Keratinocyte (primary cell): ENCODE measurements around the gene DCAKD. TPM values are rescaled to one million over a fixed set of nuclear protein-coding genes. Genes with fewer than 3 reads are reported as not detected.

Source experiments
- DNase-seq: peaks from one replicate; pipeline ENCODE4 v3.0.0-alpha.2; 2011; ENCODE audit warnings: low read depth, missing footprints, low spot score
- FAIRE-seq: peaks from 2 replicates; lab custom pipeline; 2011; peaks lifted over from hg19 to GRCh38; lab: Jason Lieb, UNC
- H2AFZ ChIP-seq: 2 replicates; pipeline ENCODE4 v1.6.0; 2012; ENCODE audit warnings: low read length, control low read depth, inconsistent platforms; ENCODE audit not compliant: control insufficient read depth
- H3K27ac ChIP-seq: 2 replicates; pipeline ENCODE4 v1.5.1; 2011; ENCODE audit warnings: low read length; ENCODE audit not compliant: control insufficient read depth, insufficient read depth
- H3K27me3 ChIP-seq: 3 replicates; pipeline ENCODE4 v1.6.0; 2011; ENCODE audit warnings: low read length; ENCODE audit not compliant: control insufficient read depth, insufficient read depth; ENCODE audit errors: extremely low read depth
- H3K36me3 ChIP-seq, 2 experiments: 2 replicates in 1 of 2; 3 replicates in 1 of 2; pipeline ENCODE4 v1.5.1; 2011; ENCODE audit warnings: low read length in 2 of 2, mild to moderate bottlenecking in 1 of 2; ENCODE audit not compliant: control insufficient read depth in 2 of 2, insufficient read depth in 2 of 2; ENCODE audit errors: extremely low read depth in 1 of 2
- H3K4me1 ChIP-seq: 3 replicates; pipeline ENCODE4 v1.5.1; 2011; ENCODE audit warnings: low read length; ENCODE audit not compliant: control insufficient read depth, insufficient read depth; ENCODE audit errors: extremely low read depth
- H3K4me2 ChIP-seq: 3 replicates; pipeline ENCODE4 v1.6.0; 2011; ENCODE audit warnings: low read depth, low read length; ENCODE audit not compliant: control insufficient read depth, insufficient read depth; ENCODE audit errors: extremely low read depth
- H3K4me3 ChIP-seq, 3 experiments: fragments of 200-600 bp in 1 of 3; sonication (generic) in 1 of 3; 2 replicates in 2 of 3; 3 replicates in 1 of 3; pipeline ENCODE4 v1.5.1; 2011 to 2016; ENCODE audit warnings: low read length in 3 of 3, mild to moderate bottlenecking in 3 of 3, control low read depth in 2 of 3, inconsistent platforms in 1 of 3, low read depth in 1 of 3, mixed read lengths in 1 of 3, mixed run types in 1 of 3, moderate library complexity in 1 of 3; ENCODE audit not compliant: control insufficient read depth in 2 of 3, insufficient read depth in 2 of 3; ENCODE audit errors: extremely low read depth in 1 of 3
- H3K79me2 ChIP-seq: 2 replicates; pipeline ENCODE4 v1.6.0; 2012; ENCODE audit warnings: low read length; ENCODE audit not compliant: control insufficient read depth, insufficient read depth
- H3K9ac ChIP-seq: 3 replicates; pipeline ENCODE4 v1.6.0; 2011; ENCODE audit warnings: low read length; ENCODE audit not compliant: control insufficient read depth, insufficient read depth; ENCODE audit errors: extremely low read depth
- H3K9me1 ChIP-seq: 3 replicates; pipeline ENCODE4 v1.6.0; 2011; ENCODE audit warnings: low read length; ENCODE audit not compliant: control insufficient read depth, insufficient read depth; ENCODE audit errors: extremely low read depth
- H3K9me3 ChIP-seq: 2 replicates; pipeline ENCODE4 v1.5.1; 2012; ENCODE audit warnings: low read depth, low read length; ENCODE audit not compliant: control insufficient read depth
- H4K20me1 ChIP-seq: 3 replicates; pipeline ENCODE4 v1.6.0; 2011; ENCODE audit warnings: low read length; ENCODE audit not compliant: control insufficient read depth, insufficient read depth; ENCODE audit errors: extremely low read depth
- EZH2 ChIP-seq: IDR thresholded peaks from one replicate; pipeline ENCODE4 v1.6.1; 2012; ENCODE audit warnings: inconsistent platforms, mild to moderate bottlenecking, low read length, moderate library complexity
- dilution Hi-C: fragments of 300-500 bp; cut with MboI; formaldehyde crosslinking; loops from one replicate; pipeline ENCODE4 v1.7.0; 2020; ENCODE audit warnings: low sequenced_read_pairs; ENCODE audit not compliant: extremely low pct_ligation_motif_present
- polyA plus RNA-seq, 5 experiments: library from polyadenylated mRNA; depleted of rRNA in 3 of 5; stranded (reverse) in 3 of 5; stranded (forward) in 1 of 5; unstranded in 1 of 5; fragments of >200 nt; gene quantifications; 1 replicate in 1 of 5; 2 replicates in 3 of 5; 3 replicates in 1 of 5; pipeline versions ENCODE4 v1.2.1 to v1.2.3, GENCODE V29; 2011 to 2012; ENCODE audit warnings: missing spikeins in 2 of 5, low read depth in 1 of 5, low replicate concordance in 1 of 5
- TF ChIP-seq, protein P1 (sequence below), 3 experiments: IDR thresholded peaks in 1 of 3; conservative IDR thresholded peaks in 1 of 3; optimal IDR thresholded peaks in 1 of 3; 2 replicates in 2 of 3; 3 replicates in 1 of 3; pipeline versions ENCODE3 to v1.5.1; 2011; ENCODE audit warnings: low read length in 3 of 3, mild to moderate bottlenecking in 3 of 3, moderate library complexity in 2 of 3, control low read depth in 1 of 3, inconsistent platforms in 1 of 3; ENCODE audit not compliant: insufficient read depth in 2 of 3; ENCODE audit errors: extremely low read depth in 1 of 3

Gene DCAKD
- polyA plus RNA-seq, 1 donor (not counting 4 experiments of a cell fraction or from before 2014, with no cell fraction given) = 18.7 TPM

DNA sequence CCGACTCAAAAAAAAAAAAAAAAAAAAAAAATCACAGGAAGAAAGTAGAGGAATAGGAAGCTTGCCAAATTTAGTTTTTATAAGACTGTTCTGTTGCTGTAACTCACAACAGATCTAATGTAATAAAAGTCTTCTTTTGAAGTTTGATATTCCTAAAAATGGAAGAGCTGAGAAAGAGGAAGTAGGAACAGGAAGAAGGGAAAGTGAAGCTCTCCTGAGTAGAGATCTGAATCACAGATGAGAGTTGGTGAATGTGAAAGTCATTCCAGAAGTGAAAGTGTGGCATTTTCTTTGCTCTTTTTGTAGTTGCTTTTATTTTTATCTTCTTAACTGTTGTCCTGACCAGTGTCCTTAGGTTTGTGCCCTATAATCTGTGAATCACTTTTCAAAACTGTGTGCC is 11.8 kb upstream of the DCAKD start:
- TF ChIP-seq, protein P1, sequence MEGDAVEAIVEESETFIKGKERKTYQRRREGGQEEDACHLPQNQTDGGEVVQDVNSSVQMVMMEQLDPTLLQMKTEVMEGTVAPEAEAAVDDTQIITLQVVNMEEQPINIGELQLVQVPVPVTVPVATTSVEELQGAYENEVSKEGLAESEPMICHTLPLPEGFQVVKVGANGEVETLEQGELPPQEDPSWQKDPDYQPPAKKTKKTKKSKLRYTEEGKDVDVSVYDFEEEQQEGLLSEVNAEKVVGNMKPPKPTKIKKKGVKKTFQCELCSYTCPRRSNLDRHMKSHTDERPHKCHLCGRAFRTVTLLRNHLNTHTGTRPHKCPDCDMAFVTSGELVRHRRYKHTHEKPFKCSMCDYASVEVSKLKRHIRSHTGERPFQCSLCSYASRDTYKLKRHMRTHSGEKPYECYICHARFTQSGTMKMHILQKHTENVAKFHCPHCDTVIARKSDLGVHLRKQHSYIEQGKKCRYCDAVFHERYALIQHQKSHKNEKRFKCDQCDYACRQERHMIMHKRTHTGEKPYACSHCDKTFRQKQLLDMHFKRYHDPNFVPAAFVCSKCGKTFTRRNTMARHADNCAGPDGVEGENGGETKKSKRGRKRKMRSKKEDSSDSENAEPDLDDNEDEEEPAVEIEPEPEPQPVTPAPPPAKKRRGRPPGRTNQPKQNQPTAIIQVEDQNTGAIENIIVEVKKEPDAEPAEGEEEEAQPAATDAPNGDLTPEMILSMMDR (optimal IDR thresholded peaks at IDR 0.05 in 1 of 3, IDR thresholded peaks at IDR 0.05 in 1 of 3, conservative IDR thresholded peaks at IDR 0.05 in 1 of 3; ENCODE audit: extremely low read depth in 1 of 3, insufficient read depth in 2 of 3, low read length in 3 of 3) = no peak
- TF ChIP-seq EZH2 = no peak
- no peak for FAIRE-seq
- Histone ChIP-seq H3K4me1 (peaks cover 22% of the 10 kb centered on the region), H3K9ac (no peak overlapping the region), H2AFZ (no peak overlapping the region), H3K4me2 (peak overlapping the region; percentile 12), H3K9me1 (no peaks in the 10 kb centered on the region), H4K20me1 (no peaks in the 10 kb centered on the region), H3K36me3 (peaks cover 4 to 8% of the 10 kb centered on the region in 2 experiments), H3K4me3 (no peak overlapping the region), H3K79me2 (peaks cover 83% of the 10 kb centered on the region), H3K9me3 (no peaks in the 10 kb centered on the region), H3K27me3 (no peaks in the 10 kb centered on the region), H3K27ac (peak overlapping the region; percentile 6)
- no peak for DNase-seq
- dilution Hi-C loops = no loop called here

DNA sequence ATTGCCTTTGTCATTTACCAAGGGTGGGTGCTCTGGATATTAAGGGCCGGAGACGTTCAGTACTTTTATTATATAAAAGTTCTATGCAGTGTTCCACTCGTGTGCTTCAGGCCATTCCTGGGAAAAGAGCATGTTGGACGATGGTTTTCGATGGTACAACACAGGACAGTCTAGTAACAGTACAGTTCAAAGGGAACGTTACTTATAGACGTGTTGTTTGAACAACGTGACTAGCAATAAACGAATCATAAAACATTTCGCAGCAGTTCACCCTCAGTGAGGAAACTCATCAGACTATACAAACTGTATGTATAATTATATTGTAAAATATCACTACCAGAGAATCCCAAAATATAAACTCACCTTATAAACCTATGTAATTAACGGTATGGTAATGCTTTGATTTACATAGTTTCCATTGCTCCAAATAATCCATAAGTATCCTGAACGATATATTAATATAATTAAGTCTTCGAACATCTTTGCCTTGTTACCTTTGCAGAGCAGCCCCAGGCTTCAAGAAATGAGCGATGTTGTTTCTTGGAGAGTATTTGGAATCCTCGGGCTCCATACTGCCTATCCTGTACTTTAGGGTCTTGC is 10.3 kb upstream of the DCAKD start:
- H3K27me3 ChIP-seq = no peaks in the 10 kb centered on the region
- H3K27ac ChIP-seq = peak overlapping the region; percentile 98
- no peaks in the 10 kb centered on the region for H3K9me1 ChIP-seq
- H3K4me2 ChIP-seq = peak overlapping the region; percentile 95
- H3K4me1 ChIP-seq = peaks cover 22% of the 10 kb centered on the region
- H3K9ac ChIP-seq = peak overlapping the region; percentile 99
- peaks cover 1 to 6% of the 10 kb centered on the region in 2 experiments for H3K36me3 ChIP-seq
- DNase-seq (no peak), FAIRE-seq (peak; percentile 69)
- H3K4me3 ChIP-seq = peak overlapping the region; percentile 62 to 100 (median 98)
- peak overlapping the region; percentile 80 for H2AFZ ChIP-seq
- H4K20me1 ChIP-seq = no peaks in the 10 kb centered on the region
- H3K9me3 ChIP-seq = no peaks in the 10 kb centered on the region
- dilution Hi-C loops = no loop called here
- peaks cover 68% of the 10 kb centered on the region for H3K79me2 ChIP-seq
- no peak for TF ChIP-seq EZH2
- TF ChIP-seq, protein P1 (optimal IDR thresholded peaks at IDR 0.05 in 1 of 3, IDR thresholded peaks at IDR 0.05 in 1 of 3, conservative IDR thresholded peaks at IDR 0.05 in 1 of 3; ENCODE audit: extremely low read depth in 1 of 3, insufficient read depth in 2 of 3, low read length in 3 of 3) = no peak
